Measurements from ENCODE around the gene CMBL.
"Not testable (repeated sequence)": the region's sequence is repeated elsewhere in the genome, so short reads cannot be mapped to it uniquely, and the experiment has no call there.

CMBL gene

DNA sequence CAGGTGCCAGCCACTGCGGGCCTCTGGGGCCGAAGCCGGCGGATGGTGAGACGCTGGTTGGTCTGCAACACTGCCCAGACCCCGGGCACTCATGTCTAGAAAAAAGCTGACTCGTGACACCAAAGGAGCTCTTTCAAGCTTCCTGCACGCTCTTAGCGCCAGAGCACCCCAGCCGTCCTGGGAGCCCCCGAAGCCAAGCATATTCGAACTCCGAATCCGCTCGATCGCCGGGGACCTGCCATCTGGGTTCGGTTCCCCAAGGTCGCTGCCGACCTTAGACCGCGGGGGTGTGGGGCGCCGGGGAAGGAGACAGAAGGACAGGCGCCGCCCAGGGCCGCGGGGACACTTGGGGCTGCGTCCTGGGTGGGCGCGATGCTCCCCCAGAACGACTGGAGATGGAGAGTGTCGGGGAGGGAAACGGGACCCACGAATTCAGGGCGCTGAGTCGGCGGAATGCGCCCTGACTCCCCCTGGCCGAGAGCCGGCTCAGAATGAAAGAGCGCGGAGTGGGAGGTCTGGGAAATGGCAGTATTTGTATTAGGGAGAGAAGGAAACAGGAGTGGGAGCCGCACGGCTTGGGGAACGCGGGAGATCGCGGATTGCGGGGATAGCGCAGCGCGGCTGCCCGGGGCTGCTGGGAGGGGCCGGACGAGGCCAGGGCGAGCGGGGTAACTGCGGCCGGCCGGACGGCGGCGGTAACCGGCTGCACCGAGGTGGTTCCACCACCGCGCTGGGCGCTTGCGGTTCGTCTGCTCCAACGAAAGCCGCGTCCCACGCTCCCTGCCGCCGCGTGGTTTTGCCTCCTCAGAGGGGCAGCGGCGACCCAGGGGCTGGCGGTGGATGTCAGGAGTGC, 25.7 kb upstream of the CMBL start:
- DNase-seq: no peak

DNA sequence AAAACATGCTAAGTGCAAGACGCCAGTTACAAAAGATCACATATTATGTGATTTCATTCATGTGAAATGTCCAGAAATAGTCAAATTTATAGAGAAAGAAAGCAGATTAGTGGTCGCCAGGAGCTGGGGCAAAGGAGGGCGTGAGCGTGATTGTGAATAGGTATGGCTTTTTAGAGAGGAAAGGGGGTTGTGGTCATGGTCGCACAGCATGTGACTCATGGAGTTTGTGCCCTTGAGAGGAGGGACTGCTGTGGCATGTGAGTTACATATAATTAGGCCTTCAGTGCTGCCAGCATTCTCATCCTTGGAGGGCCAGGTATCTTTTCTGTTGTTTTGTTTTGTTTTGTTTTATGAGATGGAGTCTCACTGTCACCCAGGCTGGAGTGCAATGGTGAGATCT, 24.6 kb upstream of the CMBL start:
- no peak for DNase-seq

DNA sequence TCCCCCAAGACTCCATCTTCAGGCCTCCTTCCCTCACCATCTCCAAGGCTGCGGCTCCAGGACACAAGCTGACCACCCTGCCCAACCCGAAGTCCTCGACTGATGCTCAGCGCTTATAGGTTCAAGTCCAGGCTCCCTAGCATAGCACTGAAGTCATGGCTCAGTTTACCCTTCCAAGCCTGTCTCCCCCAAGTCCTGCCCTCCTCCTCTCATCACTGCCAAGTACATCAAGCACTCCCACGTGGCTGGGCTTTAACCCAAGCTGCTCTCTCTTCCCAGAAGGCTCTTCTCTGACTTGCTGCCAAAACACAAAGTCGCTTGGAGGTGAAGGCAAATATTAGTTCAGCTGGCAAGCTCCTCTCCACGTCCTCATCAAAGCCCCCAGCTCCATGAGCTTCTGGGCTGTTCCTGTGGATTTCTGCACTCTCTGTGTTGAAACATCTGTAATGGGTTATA, 23.7 kb upstream of the CMBL start:
- DNase-seq: no peak

DNA sequence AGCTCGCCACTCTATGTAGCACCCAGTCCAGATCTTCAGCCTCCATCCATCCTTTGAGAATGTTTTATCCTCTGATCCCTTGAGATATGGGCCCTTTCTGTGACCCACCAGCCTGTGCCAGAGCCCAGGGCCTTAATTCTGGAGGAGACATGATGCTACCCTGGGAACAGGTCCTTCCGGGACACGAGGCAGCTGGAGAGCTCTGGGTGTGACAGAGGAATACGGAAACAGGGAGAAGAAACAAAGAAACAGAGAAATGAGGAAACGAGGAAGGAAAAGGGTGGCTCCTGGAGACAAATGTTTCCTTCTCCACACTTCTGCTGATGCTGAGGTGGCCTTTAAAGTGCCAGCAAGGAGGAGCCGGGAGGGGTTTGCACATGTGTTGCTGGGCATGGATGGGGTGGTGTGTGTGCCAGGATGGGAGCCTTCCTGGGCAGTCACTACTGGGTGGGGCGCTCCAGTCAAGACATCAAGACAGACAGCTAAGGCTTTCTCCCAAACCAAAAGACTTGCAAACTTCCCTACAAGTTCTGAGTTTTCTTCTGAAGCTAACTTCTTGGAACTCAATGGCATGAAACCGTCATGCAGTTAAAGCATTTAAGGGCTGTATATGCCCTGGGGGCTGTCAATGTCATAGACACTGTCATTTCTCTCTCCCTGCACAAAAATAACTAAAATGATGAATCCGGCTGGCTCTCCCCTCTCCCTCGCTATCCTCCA, 23.0 kb upstream of the CMBL start:
- DNase-seq: no peak

DNA sequence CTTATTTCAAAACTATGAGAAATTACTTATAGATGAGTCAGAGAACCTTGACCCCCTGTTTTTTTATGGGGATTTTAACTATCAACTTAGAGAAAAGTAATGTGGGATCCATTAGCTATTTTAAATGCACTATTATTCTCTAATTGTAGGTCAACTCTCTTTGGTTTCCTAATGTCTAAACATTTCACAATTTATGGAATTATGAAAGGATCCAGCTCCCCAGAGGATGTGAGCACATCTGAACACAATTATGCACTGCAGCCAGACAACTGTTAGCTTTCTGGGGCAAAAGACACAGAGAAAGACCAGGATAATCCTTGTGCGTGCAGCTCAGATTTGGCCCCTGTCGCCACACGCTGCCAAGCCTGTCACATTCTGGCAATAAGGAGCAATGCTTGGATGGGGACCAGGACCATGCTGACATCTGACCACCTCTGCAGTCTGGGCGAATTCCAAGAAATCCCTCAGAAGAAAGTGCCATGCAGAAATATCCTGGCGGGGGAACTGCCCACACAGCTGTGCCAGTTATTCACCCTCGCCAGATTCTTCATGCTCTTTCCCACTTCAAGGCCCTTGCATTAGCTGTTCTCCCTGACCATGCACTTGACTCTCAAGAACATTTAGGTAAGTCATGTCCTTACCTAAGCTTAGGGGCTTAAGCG, 22.2 kb upstream of the CMBL start:
- no peak for DNase-seq

GRCh38 chr5:10329446-10329819, 21.7 kb upstream of the CMBL start:
- DNase-seq: no peak

- no peak for DNase-seq
Measured at GRCh38 chr5:10328323-10328722, 20.6 kb upstream of the CMBL start.

DNA sequence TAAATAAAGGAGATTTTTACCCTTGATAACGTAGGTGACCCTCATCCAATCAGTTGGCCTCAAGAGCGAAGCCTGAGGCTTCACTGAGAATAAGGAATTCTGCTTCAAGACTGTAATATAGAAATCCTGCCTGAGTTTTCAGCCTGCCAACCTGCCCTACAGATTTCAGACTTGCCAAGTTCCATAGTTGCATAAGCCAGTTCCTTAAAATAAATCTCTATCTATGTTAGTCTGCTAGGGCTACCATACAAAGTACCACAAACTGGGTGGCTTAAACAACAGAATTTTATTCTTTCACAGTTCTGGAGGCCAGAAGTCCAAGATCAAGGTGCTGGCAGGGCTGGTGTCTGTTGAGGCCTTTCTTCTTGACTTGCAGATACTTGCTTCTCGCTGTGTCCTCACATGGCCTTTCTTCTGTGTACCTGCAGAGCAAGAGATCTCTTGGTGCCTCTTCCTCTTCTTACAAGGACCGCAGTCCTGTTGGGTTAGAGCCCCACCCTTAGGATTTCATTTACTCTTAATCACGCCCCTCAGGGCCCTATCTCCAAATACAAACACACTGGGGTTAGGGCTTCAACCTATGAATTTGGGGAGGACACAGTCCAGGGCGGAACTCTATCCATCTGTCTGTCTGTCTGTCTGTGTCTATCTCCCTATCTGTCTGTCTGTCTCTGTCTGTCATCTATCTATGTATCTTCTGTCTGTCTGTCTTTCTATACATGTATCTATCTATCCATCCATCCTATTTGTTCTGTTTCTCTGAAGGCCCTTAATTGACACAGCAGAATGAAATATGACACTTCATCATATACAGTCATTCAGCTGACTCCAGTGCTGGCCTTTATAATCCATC, 17.0 kb upstream of the CMBL start:
- no peak for DNase-seq

DNA sequence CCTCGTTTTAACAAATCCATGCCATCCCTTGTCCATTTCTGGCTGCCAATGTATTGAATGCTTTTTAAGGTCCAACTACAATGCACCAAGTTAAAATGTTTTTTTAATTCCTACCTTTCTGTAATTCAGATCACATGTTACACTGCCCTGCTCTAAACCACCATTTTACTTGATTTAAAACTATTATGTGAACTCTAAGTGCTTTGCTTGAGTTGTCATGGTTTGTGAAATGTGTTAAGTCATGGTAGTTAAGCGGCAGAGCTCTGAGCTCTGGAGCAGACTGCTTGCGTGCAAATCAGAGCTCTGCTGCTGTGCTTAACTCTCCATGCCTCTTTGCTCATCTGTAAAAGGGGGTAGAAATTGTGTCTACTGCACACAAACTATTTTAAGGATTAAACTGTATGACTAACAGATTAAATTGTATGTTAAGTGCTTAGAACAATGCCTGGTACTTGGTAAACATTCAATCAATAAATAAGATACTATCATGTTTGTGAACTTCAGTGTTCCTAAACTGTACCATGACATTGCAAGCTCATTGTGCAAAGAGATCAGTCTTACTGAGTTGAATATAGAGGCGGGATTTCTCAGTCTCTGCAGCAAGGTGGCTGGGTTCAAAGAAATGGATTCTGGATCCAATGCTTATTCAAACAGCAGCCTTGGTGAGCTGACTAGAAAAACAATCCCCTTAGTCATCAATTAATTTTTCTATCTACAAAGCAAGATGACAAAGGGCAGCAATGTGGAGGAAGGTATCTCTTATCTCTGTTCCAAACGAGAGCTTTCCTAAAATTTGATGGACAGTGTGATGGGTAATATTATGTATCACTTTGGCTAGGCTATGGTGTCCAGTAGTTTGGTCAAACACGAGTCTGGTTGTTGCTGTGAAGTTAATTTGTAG, 16.1 kb upstream of the CMBL start:
- no peak for DNase-seq

GRCh38 chr5:10321882-10322281, 14.2 kb upstream of the CMBL start:
- DNase-seq: no peak

DNA sequence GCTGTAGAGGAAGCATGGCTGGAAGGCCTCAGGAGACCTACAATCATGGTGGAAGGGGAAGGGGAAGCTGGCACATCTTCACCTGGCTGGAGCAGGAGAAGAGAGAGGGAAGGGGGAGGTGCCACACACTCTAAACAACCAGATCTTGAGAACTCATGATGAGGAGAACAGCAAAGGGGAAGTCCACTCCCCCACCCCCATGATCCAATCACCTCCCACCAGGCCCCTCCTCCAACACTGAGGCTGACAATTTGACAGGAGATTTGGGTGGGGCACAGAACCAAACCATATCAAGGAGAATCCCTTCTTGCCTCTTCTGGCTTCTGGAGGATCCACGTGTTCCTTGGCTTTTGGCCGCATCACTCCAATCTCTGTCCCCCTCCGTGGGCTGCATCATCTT, 13.1 kb upstream of the CMBL start:
- no peak for DNase-seq

- DNase-seq: no peak
Measured at GRCh38 chr5:10319202-10319851, 11.6 kb upstream of the CMBL start.

- no peak for DNase-seq
Measured at GRCh38 chr5:10317825-10318682, 10.4 kb upstream of the CMBL start.

DNA sequence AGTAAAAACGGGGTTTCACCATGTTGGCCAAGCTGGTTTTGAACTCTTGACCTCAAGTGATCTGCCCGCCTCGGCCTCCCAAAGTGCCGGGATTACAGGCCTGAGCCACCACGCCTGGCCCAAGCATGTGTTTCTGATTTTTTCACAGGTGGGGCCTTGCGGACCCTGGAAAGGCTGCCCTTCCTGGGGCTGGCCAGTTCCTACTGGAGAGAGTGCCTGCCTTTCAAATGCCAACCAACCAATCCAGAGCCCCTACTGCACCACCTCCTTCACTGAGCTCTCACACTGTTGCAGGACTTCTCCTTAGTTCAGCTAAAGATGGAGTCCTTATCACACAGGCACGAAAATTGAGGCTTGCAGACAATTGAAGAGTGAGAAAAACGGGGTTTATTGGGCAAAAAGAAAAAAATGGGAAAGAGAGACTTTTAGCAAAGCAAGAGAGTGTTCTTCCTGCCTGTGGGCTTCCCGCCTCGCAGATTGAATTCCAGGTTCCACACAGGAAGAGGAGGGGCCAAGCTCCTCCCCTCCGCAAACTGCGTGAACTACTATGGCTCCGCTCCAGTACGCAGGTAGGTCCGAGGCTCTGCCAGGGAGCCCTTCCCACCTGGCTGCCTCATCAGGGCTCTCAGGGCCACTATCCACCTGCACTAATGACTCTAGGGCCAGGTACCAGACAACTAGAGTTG, 8.3 kb upstream of the CMBL start:
- no peak for DNase-seq

DNA sequence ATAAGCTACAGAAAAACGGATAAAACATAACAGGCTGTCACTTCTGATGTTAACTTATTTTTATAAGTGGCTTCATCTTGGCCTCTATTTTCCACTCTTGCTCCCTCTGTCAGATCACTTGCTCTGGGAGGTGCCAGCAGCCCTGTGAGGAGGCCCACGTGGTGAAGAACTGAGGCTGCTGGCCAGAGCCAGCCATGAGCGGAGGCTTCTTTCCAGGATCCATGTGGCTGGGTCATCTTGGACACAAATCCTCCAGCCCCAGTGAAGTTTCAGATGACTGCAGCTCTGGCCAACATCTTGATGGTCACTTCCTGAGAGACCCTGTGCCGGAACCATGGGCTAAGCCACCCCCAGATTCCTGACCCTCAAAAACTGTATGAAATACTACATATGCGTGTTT, 7.5 kb upstream of the CMBL start:
- DNase-seq: no peak

DNA sequence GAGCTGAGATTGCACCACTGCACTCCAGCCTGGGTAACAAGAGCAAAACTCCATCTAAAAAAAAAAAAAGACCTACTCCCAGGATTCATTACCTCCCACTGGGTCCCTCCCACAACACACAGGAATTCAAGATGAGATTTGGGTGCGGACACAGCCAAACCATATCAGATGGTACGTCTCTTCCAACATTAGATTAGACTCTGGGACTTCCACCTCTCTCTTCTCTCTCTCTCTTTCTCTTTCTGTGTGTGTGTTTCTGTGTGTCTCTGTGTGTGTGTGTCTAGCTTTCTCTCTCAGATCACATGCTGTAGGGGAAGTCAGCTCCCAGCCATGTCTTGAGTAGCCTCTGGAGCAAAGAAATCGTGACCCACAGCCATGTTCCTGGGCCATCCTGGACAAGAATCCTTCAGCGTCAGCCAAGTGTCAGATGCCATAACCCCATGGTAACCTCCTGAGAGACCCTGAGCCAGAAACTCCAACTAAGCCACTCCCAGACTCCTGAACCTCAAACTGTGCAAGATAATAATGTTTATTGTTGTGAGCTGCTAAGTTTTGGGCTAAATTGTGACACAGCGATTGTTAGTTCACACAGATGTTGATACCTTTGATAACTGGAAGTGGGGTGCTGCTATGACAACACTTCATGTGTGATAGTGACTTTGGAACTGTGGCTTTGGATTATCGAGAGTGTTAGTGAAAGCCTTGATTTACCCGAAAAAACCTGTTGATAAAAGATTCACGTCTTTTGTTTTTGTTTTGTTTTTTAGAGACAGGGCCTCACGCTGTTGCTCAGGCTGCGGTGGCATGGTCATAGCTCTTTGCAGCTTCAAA, 4.1 kb upstream of the CMBL start:
- no peak for DNase-seq

- not testable (repeated sequence) for DNase-seq
Measured at GRCh38 chr5:10310835-10311570, 3.3 kb upstream of the CMBL start.

All from CD4-positive, alpha-beta T cell treated with Interleukin-21 for 1 hour (primary cell).